HepG2 (cell line): ENCODE data around the gene USP5. TPM values are rescaled to one million over a fixed set of nuclear protein-coding genes. Genes with fewer than 3 reads are reported as not detected.
A peak's percentile ranks its signal among the peaks of the same experiment; 100 is the strongest.

Experiments used
- HDAC6 ChIP-seq: fragments of 200-600 bp; sonication (generic); IDR thresholded peaks from 2 replicates; pipeline ENCODE4 v1.7.0; 2017; ENCODE audit warnings: mild to moderate bottlenecking, antibody characterized with exemption, low read length, low read depth
- HOXA3 ChIP-seq: sonication (generic); formaldehyde crosslinking; IDR thresholded peaks from 2 replicates; pipeline ENCODE4 v1.5.0; 2020; ENCODE audit warnings: missing genetic modification reagents
- MYC ChIP-seq: sonication (generic); formaldehyde crosslinking; IDR thresholded peaks from 2 replicates; pipeline ENCODE4 v1.9.0; 2021; ENCODE audit warnings: missing genetic modification reagents, borderline replicate concordance
- SOX6 ChIP-seq, 2 experiments: fragments of 450-650 bp in 1 of 2; sonication (generic) in 1 of 2; formaldehyde crosslinking in 1 of 2; IDR thresholded peaks; 2 replicates each; pipeline versions ENCODE4 v1.4.0 to v1.6.1; 2017 to 2020; ENCODE audit warnings: antibody characterized with exemption in 1 of 2, mild to moderate bottlenecking in 1 of 2, missing genetic modification reagents in 1 of 2
- SP2 ChIP-seq: sonication (generic); formaldehyde crosslinking; IDR thresholded peaks from 2 replicates; pipeline ENCODE4 v1.5.1; 2020; ENCODE audit warnings: mild to moderate bottlenecking, missing genetic modification reagents
- TP53 ChIP-seq: sonication (generic); formaldehyde crosslinking; conservative IDR thresholded peaks from 2 replicates; pipeline ENCODE4 v1.4.0; 2020; ENCODE audit warnings: missing genetic modification reagents
- ZNF124 ChIP-seq: sonication (generic); formaldehyde crosslinking; IDR thresholded peaks from 2 replicates; pipeline ENCODE4 v1.4.0; 2020; ENCODE audit warnings: missing genetic modification reagents
- ZNF264 ChIP-seq: sonication (generic); formaldehyde crosslinking; IDR thresholded peaks from 2 replicates; pipeline ENCODE4 v1.4.0; 2020; ENCODE audit warnings: missing genetic modification reagents
- ZNF841 ChIP-seq: sonication (generic); formaldehyde crosslinking; IDR thresholded peaks from 2 replicates; pipeline ENCODE4 v1.8.1; 2023; ENCODE audit warnings: missing genetic modification reagents, borderline replicate concordance
- polyA plus RNA-seq, 8 experiments: library from polyadenylated mRNA; depleted of rRNA in 3 of 8; stranded (reverse) in 7 of 8; unstranded in 1 of 8; fragments of >200 nt; fragmentation: Illumina TruSeq in 4 of 8; extraction: Trizol in 4 of 8; gene quantifications; 2 replicates each; pipeline versions ENCODE4 v1.2.1 to v1.2.3, GENCODE V29; 2011 to 2016; ENCODE audit warnings: low read depth in 4 of 8, missing spikeins in 1 of 8, mixed read lengths in 1 of 8; ENCODE audit not compliant: insufficient read depth in 1 of 8
- total RNA-seq, 5 experiments: library from RNA; depleted of rRNA; stranded (reverse); fragments of >200 nt; fragmentation: Illumina TruSeq; extraction: Trizol; gene quantifications; 2 replicates each; pipeline ENCODE4 v1.2.3, GENCODE V29; 2016; ENCODE audit warnings: low read depth in 1 of 5
- TF ChIP-seq, protein P1 (sequence below): sonication (generic); formaldehyde crosslinking; IDR thresholded peaks from 2 replicates; pipeline ENCODE4 v1.5.1; 2020; ENCODE audit warnings: missing genetic modification reagents, mild to moderate bottlenecking, borderline replicate concordance
- TF ChIP-seq, protein P2 (sequence below): IDR thresholded peaks from 2 replicates; pipeline ENCODE4 v1.6.1; 2016; ENCODE audit warnings: low read depth, missing genetic modification reagents, missing compliant biosample characterization
- TF ChIP-seq, protein P3 (sequence below): sonication (generic); formaldehyde crosslinking; IDR thresholded peaks from 2 replicates; pipeline ENCODE4 v1.5.0; 2020; ENCODE audit warnings: mild to moderate bottlenecking, missing genetic modification reagents, moderate library complexity
- TF ChIP-seq, protein P4 (sequence below): sonication (generic); formaldehyde crosslinking; IDR thresholded peaks from 2 replicates; pipeline ENCODE4 v1.5.1; 2020; ENCODE audit warnings: missing genetic modification reagents, mild to moderate bottlenecking, borderline replicate concordance
- TF ChIP-seq, protein P5 (sequence below), 2 experiments: IDR thresholded peaks; 2 replicates each; pipeline ENCODE4 v1.6.1; 2011 to 2012; ENCODE audit warnings: low read length in 2 of 2, borderline replicate concordance in 1 of 2, low read depth in 1 of 2, mild to moderate bottlenecking in 1 of 2, moderate library complexity in 1 of 2

USP5 gene
- total and polyA plus RNA-seq, 2 of the 13 experiments (the other 11 are each of a cell fraction or from before 2014, with no cell fraction given): 39.6 to 56.0 TPM

DNA sequence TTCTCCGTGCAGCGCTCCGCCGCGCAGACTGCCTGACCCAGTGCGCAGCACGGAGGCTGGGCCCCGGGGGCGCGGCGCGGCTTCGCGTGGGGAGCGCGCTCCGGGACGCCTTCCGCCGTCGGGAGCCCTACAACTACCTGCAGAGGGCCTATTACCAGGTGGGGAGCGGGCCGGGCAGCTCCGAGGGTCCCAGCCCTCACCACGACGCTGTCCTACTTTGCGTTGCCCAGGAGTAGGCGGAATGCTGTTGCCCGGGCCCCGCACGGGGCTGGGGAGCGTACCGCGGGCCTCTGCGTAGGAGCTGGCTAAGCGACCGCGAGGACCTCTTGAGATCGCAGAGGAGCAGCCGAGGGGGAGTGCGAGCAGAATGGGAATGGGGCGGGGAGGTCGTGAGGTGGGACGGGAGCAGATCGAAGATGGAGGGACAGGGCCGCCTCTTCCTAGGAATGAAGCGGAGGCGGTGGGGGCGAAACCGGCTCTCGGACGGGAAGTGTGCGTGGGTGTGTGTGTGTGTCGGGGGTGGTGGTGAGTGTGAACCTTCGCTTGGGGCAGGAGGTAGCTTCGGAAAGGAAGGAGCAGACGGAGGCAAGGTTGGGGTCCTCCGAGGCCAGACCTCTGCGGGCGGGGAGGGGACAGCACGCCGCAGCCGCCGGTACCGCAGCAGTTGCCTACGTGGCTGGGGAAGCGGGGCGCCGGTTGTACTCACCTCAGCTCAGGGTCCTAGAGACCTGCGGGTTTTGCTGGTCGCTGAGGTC, 23.0 kb upstream of the USP5 start (continued):
- TF ChIP-seq HDAC6: no peak
- TF ChIP-seq, protein P1, sequence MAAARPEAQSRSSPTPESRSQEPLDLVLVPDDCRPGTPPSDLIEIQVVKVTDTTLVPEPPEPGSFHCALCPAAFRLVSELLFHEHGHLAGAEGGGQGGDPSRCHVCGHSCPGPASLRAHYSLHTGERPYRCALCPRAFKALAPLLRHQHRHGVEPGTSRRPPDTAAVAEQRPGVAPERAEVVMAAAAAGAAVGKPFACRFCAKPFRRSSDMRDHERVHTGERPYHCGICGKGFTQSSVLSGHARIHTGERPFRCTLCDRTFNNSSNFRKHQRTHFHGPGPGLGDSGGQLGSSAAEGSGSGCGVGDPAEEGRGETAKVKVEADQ (CRISPR knock-in tag): peak; percentile 71; the same call in 1 of the 2 replicates
- TF ChIP-seq, protein P2, sequence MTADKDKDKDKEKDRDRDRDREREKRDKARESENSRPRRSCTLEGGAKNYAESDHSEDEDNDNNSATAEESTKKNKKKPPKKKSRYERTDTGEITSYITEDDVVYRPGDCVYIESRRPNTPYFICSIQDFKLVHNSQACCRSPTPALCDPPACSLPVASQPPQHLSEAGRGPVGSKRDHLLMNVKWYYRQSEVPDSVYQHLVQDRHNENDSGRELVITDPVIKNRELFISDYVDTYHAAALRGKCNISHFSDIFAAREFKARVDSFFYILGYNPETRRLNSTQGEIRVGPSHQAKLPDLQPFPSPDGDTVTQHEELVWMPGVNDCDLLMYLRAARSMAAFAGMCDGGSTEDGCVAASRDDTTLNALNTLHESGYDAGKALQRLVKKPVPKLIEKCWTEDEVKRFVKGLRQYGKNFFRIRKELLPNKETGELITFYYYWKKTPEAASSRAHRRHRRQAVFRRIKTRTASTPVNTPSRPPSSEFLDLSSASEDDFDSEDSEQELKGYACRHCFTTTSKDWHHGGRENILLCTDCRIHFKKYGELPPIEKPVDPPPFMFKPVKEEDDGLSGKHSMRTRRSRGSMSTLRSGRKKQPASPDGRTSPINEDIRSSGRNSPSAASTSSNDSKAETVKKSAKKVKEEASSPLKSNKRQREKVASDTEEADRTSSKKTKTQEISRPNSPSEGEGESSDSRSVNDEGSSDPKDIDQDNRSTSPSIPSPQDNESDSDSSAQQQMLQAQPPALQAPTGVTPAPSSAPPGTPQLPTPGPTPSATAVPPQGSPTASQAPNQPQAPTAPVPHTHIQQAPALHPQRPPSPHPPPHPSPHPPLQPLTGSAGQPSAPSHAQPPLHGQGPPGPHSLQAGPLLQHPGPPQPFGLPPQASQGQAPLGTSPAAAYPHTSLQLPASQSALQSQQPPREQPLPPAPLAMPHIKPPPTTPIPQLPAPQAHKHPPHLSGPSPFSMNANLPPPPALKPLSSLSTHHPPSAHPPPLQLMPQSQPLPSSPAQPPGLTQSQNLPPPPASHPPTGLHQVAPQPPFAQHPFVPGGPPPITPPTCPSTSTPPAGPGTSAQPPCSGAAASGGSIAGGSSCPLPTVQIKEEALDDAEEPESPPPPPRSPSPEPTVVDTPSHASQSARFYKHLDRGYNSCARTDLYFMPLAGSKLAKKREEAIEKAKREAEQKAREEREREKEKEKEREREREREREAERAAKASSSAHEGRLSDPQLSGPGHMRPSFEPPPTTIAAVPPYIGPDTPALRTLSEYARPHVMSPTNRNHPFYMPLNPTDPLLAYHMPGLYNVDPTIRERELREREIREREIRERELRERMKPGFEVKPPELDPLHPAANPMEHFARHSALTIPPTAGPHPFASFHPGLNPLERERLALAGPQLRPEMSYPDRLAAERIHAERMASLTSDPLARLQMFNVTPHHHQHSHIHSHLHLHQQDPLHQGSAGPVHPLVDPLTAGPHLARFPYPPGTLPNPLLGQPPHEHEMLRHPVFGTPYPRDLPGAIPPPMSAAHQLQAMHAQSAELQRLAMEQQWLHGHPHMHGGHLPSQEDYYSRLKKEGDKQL (CRISPR knock-in tag): no peak
- peak; percentile 83; the same call in 1 of the 2 replicates for TF ChIP-seq MYC (CRISPR knock-in tag)
- TF ChIP-seq TP53: no peak
- TF ChIP-seq, protein P3, sequence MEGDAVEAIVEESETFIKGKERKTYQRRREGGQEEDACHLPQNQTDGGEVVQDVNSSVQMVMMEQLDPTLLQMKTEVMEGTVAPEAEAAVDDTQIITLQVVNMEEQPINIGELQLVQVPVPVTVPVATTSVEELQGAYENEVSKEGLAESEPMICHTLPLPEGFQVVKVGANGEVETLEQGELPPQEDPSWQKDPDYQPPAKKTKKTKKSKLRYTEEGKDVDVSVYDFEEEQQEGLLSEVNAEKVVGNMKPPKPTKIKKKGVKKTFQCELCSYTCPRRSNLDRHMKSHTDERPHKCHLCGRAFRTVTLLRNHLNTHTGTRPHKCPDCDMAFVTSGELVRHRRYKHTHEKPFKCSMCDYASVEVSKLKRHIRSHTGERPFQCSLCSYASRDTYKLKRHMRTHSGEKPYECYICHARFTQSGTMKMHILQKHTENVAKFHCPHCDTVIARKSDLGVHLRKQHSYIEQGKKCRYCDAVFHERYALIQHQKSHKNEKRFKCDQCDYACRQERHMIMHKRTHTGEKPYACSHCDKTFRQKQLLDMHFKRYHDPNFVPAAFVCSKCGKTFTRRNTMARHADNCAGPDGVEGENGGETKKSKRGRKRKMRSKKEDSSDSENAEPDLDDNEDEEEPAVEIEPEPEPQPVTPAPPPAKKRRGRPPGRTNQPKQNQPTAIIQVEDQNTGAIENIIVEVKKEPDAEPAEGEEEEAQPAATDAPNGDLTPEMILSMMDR (CRISPR knock-in tag): no peak
- no peak for TF ChIP-seq SOX6 (IDR thresholded peaks at IDR 0.05)
- no peak for TF ChIP-seq SOX6 (CRISPR knock-in tag; IDR thresholded peaks at IDR 0.05)
- no peak for TF ChIP-seq ZNF264 (CRISPR knock-in tag)
- TF ChIP-seq SP2 (CRISPR knock-in tag): 0 out of 2 replicates have a peak, but pooled peaks have one; percentile 18
- TF ChIP-seq, protein P4, sequence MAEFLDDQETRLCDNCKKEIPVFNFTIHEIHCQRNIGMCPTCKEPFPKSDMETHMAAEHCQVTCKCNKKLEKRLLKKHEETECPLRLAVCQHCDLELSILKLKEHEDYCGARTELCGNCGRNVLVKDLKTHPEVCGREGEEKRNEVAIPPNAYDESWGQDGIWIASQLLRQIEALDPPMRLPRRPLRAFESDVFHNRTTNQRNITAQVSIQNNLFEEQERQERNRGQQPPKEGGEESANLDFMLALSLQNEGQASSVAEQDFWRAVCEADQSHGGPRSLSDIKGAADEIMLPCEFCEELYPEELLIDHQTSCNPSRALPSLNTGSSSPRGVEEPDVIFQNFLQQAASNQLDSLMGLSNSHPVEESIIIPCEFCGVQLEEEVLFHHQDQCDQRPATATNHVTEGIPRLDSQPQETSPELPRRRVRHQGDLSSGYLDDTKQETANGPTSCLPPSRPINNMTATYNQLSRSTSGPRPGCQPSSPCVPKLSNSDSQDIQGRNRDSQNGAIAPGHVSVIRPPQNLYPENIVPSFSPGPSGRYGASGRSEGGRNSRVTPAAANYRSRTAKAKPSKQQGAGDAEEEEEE (CRISPR knock-in tag): no peak
- TF ChIP-seq ZNF124: no peak
- TF ChIP-seq, protein P5, sequence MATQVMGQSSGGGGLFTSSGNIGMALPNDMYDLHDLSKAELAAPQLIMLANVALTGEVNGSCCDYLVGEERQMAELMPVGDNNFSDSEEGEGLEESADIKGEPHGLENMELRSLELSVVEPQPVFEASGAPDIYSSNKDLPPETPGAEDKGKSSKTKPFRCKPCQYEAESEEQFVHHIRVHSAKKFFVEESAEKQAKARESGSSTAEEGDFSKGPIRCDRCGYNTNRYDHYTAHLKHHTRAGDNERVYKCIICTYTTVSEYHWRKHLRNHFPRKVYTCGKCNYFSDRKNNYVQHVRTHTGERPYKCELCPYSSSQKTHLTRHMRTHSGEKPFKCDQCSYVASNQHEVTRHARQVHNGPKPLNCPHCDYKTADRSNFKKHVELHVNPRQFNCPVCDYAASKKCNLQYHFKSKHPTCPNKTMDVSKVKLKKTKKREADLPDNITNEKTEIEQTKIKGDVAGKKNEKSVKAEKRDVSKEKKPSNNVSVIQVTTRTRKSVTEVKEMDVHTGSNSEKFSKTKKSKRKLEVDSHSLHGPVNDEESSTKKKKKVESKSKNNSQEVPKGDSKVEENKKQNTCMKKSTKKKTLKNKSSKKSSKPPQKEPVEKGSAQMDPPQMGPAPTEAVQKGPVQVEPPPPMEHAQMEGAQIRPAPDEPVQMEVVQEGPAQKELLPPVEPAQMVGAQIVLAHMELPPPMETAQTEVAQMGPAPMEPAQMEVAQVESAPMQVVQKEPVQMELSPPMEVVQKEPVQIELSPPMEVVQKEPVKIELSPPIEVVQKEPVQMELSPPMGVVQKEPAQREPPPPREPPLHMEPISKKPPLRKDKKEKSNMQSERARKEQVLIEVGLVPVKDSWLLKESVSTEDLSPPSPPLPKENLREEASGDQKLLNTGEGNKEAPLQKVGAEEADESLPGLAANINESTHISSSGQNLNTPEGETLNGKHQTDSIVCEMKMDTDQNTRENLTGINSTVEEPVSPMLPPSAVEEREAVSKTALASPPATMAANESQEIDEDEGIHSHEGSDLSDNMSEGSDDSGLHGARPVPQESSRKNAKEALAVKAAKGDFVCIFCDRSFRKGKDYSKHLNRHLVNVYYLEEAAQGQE (IDR thresholded peaks at IDR 0.05; ENCODE audit: borderline replicate concordance in 1 of 2, low read depth in 1 of 2, low read length in 2 of 2): no peak
- no peak for TF ChIP-seq HOXA3 (CRISPR knock-in tag)
- no peak for TF ChIP-seq ZNF841
